ENCODE measurements around the gene KRI1. TPM values are rescaled to one million over a fixed set of nuclear protein-coding genes. Genes with fewer than 3 reads are reported as not detected.

The KRI1 gene
- total RNA-seq, 1 experiment from 2014 or later: 27.4 TPM

Small RNAs within 50 kb of the gene (microRNA-seq; reads per million reads assigned to microRNA genes)
- not detected for gene MIR1238

Other genes starting within 250 kb of the KRI1 start
- gene FDX2, start 250.0 kb downstream of the KRI1 start, total RNA-seq (2022): 30.2 and 30.3 TPM in 2 replicates
- 31.5 and 36.1 TPM in 2 replicates for gene RAVER1, start 232.5 kb downstream of the KRI1 start, total RNA-seq (2022)
- 7.6 and 7.9 TPM in 2 replicates for gene ICAM3, start 226.4 kb downstream of the KRI1 start, total RNA-seq (2022)
- gene TYK2, start 185.4 kb downstream of the KRI1 start, total RNA-seq (2022): 75.0 and 83.7 TPM in 2 replicates
- 164 and 188 TPM in 2 replicates for gene CDC37, start 162.5 kb downstream of the KRI1 start, total RNA-seq (2022)
- gene PDE4A, start 145.5 kb downstream of the KRI1 start, total RNA-seq (2022): 0.42 and 0.49 TPM in 2 replicates
- gene KEAP1, start 62.7 kb downstream of the KRI1 start, total RNA-seq (2022): 46.1 and 48.5 TPM in 2 replicates
- not detected in 2 replicates for gene S1PR5, start 48.6 kb downstream of the KRI1 start, total RNA-seq (2022)
- 22.6 and 36.8 TPM in 2 replicates for gene ATG4D, start 22.1 kb downstream of the KRI1 start, total RNA-seq (2022)
- gene CDKN2D, start 3.0 kb upstream of the KRI1 start, total RNA-seq (2022): 2.5 and 2.6 TPM in 2 replicates
- 1.8 and 6.1 TPM in 2 replicates for gene AP1M2, start 21.3 kb upstream of the KRI1 start, total RNA-seq (2022)
- gene SLC44A2, start 59.5 kb upstream of the KRI1 start, total RNA-seq (2022): 6.2 and 10.6 TPM in 2 replicates
- gene ILF3, start 88.3 kb upstream of the KRI1 start, total RNA-seq (2022): 278 and 297 TPM in 2 replicates
- 57.5 and 71.3 TPM in 2 replicates for gene QTRT1, start 135.4 kb upstream of the KRI1 start, total RNA-seq (2022)
- 114 and 125 TPM in 2 replicates for gene DNM2, start 152.1 kb upstream of the KRI1 start, total RNA-seq (2022)